WTC11 (cell line): ENCODE data around the gene CCDC57. TPM values are rescaled to one million over a fixed set of nuclear protein-coding genes. Genes with fewer than 3 reads are reported as not detected.
A peak's percentile ranks its signal among the peaks of the same experiment; 100 is the strongest.

Source experiments
- ATAC-seq: fragments of 200-7000 bp; cut with Tn5 transposase; 2 replicates; pipeline ENCODE4 v1.10.0; 2021; ENCODE audit warnings: mild to moderate bottlenecking, moderate library complexity
- CTCF ChIA-PET: fragments of 300-600 bp; sonication (Branson Sonifier 250); formaldehyde crosslinking; loops from one replicate; lab custom pipeline; 2021; ENCODE audit warnings: antibody characterized with exemption; lab: Charles Lee
- POLR2A ChIA-PET: fragments of 350-600 bp; sonication (Branson Sonifier 250); formaldehyde crosslinking; loops from one replicate; lab custom pipeline; 2021; ENCODE audit warnings: antibody characterized with exemption; lab: Charles Lee
- DNase-seq: peaks from one replicate; pipeline ENCODE4 v3.0.0; 2021; ENCODE audit warnings: low spot score
- H3K27ac Mint-ChIP-seq: 2 replicates; pipeline ENCODE4 v1.8.0; 2021; ENCODE audit warnings: mixed read lengths
- H3K27me3 Mint-ChIP-seq: 2 replicates; pipeline ENCODE4 v1.8.0; 2021; ENCODE audit warnings: low read depth, mild to moderate bottlenecking, moderate library complexity, mixed read lengths
- H3K36me3 Mint-ChIP-seq: 2 replicates; pipeline ENCODE4 v1.8.0; 2021; ENCODE audit warnings: mixed read lengths
- H3K4me1 Mint-ChIP-seq: 2 replicates; pipeline ENCODE4 v1.8.0; 2022; ENCODE audit warnings: mixed read lengths
- H3K4me3 Mint-ChIP-seq: 2 replicates; pipeline ENCODE4 v1.8.0; 2021; ENCODE audit warnings: mild to moderate bottlenecking, moderate library complexity, mixed read lengths
- H3K9me3 Mint-ChIP-seq: 2 replicates; pipeline ENCODE4 v1.8.0; 2021; ENCODE audit warnings: mixed read lengths
- ARID4B ChIP-seq: sonication (generic); formaldehyde crosslinking; IDR thresholded peaks from 2 replicates; pipeline ENCODE4 v1.8.0; 2023; ENCODE audit warnings: missing genetic modification reagents, mild to moderate bottlenecking, borderline replicate concordance
- CREM ChIP-seq: sonication (generic); formaldehyde crosslinking; IDR thresholded peaks from 2 replicates; pipeline ENCODE4 v1.8.1; 2022; ENCODE audit warnings: mild to moderate bottlenecking, missing genetic modification reagents, moderate library complexity
- E2F5 ChIP-seq: sonication (generic); formaldehyde crosslinking; IDR thresholded peaks from 2 replicates; pipeline ENCODE4 v1.8.1; 2022; ENCODE audit warnings: mild to moderate bottlenecking, moderate library complexity, missing genetic modification reagents
- ETV6 ChIP-seq: sonication (generic); formaldehyde crosslinking; IDR thresholded peaks from 2 replicates; pipeline ENCODE4 v1.8.1; 2022; ENCODE audit warnings: mild to moderate bottlenecking, missing genetic modification reagents
- GTF2I ChIP-seq: fragments of 250-450 bp; sonication (Bioruptor Pico); conservative IDR thresholded peaks from 2 replicates; pipeline ENCODE4 v1.4.0; 2021; ENCODE audit warnings: mild to moderate bottlenecking
- HMGXB4 ChIP-seq: sonication (generic); formaldehyde crosslinking; IDR thresholded peaks from 2 replicates; pipeline ENCODE4 v1.8.1; 2023; ENCODE audit warnings: mild to moderate bottlenecking, moderate library complexity, missing genetic modification reagents
- IRF2 ChIP-seq: sonication (generic); formaldehyde crosslinking; IDR thresholded peaks from 2 replicates; pipeline ENCODE4 v1.8.0; 2022; ENCODE audit warnings: low read depth, missing genetic modification reagents, borderline replicate concordance
- MLX ChIP-seq: sonication (generic); formaldehyde crosslinking; IDR thresholded peaks from 2 replicates; pipeline ENCODE4 v1.8.1; 2023; ENCODE audit warnings: mild to moderate bottlenecking, missing genetic modification reagents, moderate library complexity
- NFATC4 ChIP-seq: fragments of 250-450 bp; sonication (Bioruptor Pico); IDR thresholded peaks from 2 replicates; pipeline ENCODE4 v1.9.0; 2021; ENCODE audit warnings: mild to moderate bottlenecking
- NFE2L1 ChIP-seq: sonication (generic); formaldehyde crosslinking; IDR thresholded peaks from 2 replicates; pipeline ENCODE4 v1.8.1; 2023; ENCODE audit warnings: missing genetic modification reagents
- SP1 ChIP-seq: sonication (generic); formaldehyde crosslinking; conservative IDR thresholded peaks from 2 replicates; pipeline ENCODE4 v1.8.1; 2022; ENCODE audit warnings: missing genetic modification reagents
- TEAD4 ChIP-seq: sonication (generic); formaldehyde crosslinking; IDR thresholded peaks from 2 replicates; pipeline ENCODE4 v1.8.0; 2022; ENCODE audit warnings: mild to moderate bottlenecking, missing genetic modification reagents
- ZNF281 ChIP-seq: sonication (generic); formaldehyde crosslinking; IDR thresholded peaks from 2 replicates; pipeline ENCODE4 v1.8.0; 2023; ENCODE audit warnings: mild to moderate bottlenecking, missing genetic modification reagents
- total RNA-seq: library from RNA; stranded (reverse); gene quantifications from 3 replicates; pipeline ENCODE4 v1.2.3, GENCODE V29; 2021

Gene CCDC57
- total RNA-seq, 1 experiment from 2014 or later = 20.0 TPM

GRCh38 chr17:82058230-82058854 lies 154.3 kb downstream of the CCDC57 start:
- Mint-ChIP-seq H3K27me3 (no peaks in the 10 kb centered on the region), H3K36me3 (peaks cover 8% of the 10 kb centered on the region; the same call in 1 of the 2 replicates), H3K27ac (no peak overlapping the region)
- ATAC-seq (peak; percentile 33; the same call in 1 of the 2 replicates), DNase-seq (no peak)
- no peak for TF ChIP-seq TEAD4
- no peak for TF ChIP-seq ETV6 (CRISPR knock-in tag)
- no peak for TF ChIP-seq ZNF281 (CRISPR knock-in tag)
- no peak for TF ChIP-seq E2F5
- no peak for TF ChIP-seq NFE2L1 (CRISPR knock-in tag)
- TF ChIP-seq SP1 = no peak
- TF ChIP-seq MLX (CRISPR knock-in tag) = no peak
- TF ChIP-seq GTF2I = no peak
- no peak for TF ChIP-seq HMGXB4 (CRISPR knock-in tag)
- TF ChIP-seq IRF2 (CRISPR knock-in tag) = no peak
- no peak for TF ChIP-seq ARID4B (CRISPR knock-in tag)
- no peak for TF ChIP-seq NFATC4 (CRISPR knock-in tag)
- no peak for TF ChIP-seq CREM
- TF ChIP-seq, all 79 proteins: peak for 0
- POLR2A ChIA-PET = interaction anchor here (1.5 kb wide), 1 partner anchor 28 kb away, joined by 4 read pairs; no protein-coding TSS in a partner anchor
- H3K4me1 Mint-ChIP-seq = no peaks in the 10 kb centered on the region
- CTCF ChIA-PET = interaction anchor here (2.9 kb wide), 1 partner anchor 21 kb away, joined by 11 read pairs; the partner anchor contains the start of gene DCXR
- no peak overlapping the region for H3K4me3 Mint-ChIP-seq
- no peaks in the 10 kb centered on the region for H3K9me3 Mint-ChIP-seq
